ENCODE measurements around the gene GXYLT2.

Gene GXYLT2

GRCh38 chr3:72887705-72888545 lies at the start of gene GXYLT2 (continued):
- TF ChIP-seq ATF2 (tag by site-specific recombination; IDR thresholded peaks at IDR 0.05; ENCODE audit: low read depth) (no peak), ZEB2 (tag by site-specific recombination; IDR thresholded peaks at IDR 0.05) (0 out of 2 replicates have a peak, but pooled peaks have one; percentile 55), ZNF777 (tag by site-specific recombination; IDR thresholded peaks at IDR 0.05; ENCODE audit: borderline replicate concordance) (no peak), ZXDB (tag by site-specific recombination; IDR thresholded peaks at IDR 0.05) (0 out of 2 replicates have a peak, but pooled peaks have one; percentile 19), TSHZ1 (tag by site-specific recombination; IDR thresholded peaks at IDR 0.05; ENCODE audit: borderline replicate concordance) (no peak), ZNF529 (tag by site-specific recombination; IDR thresholded peaks at IDR 0.05; ENCODE audit: insufficient replicate concordance) (no peak), SP2 (tag by site-specific recombination; IDR thresholded peaks at IDR 0.05) (no peak), ZNF747 (tag by site-specific recombination; IDR thresholded peaks at IDR 0.05) (no peak), ELK4 (IDR thresholded peaks at IDR 0.05; ENCODE audit: borderline replicate concordance, low read depth, low read length) (no peak), ZNF398 (tag by site-specific recombination; IDR thresholded peaks at IDR 0.05) (no peak; the same call in 1 of the 2 replicates), ZNF214 (tag by site-specific recombination; IDR thresholded peaks at IDR 0.05; ENCODE audit: borderline replicate concordance) (no peak), SALL2 (tag by site-specific recombination; IDR thresholded peaks at IDR 0.05; ENCODE audit: borderline replicate concordance) (no peak), ZNF24 (tag by site-specific recombination; IDR thresholded peaks at IDR 0.05) (peak; percentile 100), ZNF148 (tag by site-specific recombination; IDR thresholded peaks at IDR 0.05; ENCODE audit: borderline replicate concordance) (no peak), ZBTB17 (tag by site-specific recombination; IDR thresholded peaks at IDR 0.05) (peak; percentile 89), FEZF1 (tag by site-specific recombination; IDR thresholded peaks at IDR 0.05) (no peak), ZNF558 (tag by site-specific recombination; IDR thresholded peaks at IDR 0.05) (no peak), TRIM28 (IDR thresholded peaks at IDR 0.05; ENCODE audit: borderline replicate concordance, low read length) (no peak), ZNF221 (tag by site-specific recombination; IDR thresholded peaks at IDR 0.05; ENCODE audit: borderline replicate concordance) (no peak), ZNF292 (tag by site-specific recombination; IDR thresholded peaks at IDR 0.05; ENCODE audit: borderline replicate concordance, low read depth) (no peak), YY1 (tag by site-specific recombination; IDR thresholded peaks at IDR 0.05) (no peak), ZNF324 (tag by site-specific recombination; IDR thresholded peaks at IDR 0.05) (peak; percentile 60; the same call in 1 of the 2 replicates), HOXC10 (CRISPR knock-in tag; IDR thresholded peaks at IDR 0.05) (no peak), ZNF239 (tag by site-specific recombination; IDR thresholded peaks at IDR 0.05) (no peak), ZNF514 (tag by site-specific recombination; IDR thresholded peaks at IDR 0.05) (no peak), ZNF335 (tag by site-specific recombination; conservative IDR thresholded peaks at IDR 0.05) (peak; percentile 94), ZNF10 (tag by site-specific recombination; IDR thresholded peaks at IDR 0.05) (no peak), ZNF561 (tag by site-specific recombination; IDR thresholded peaks at IDR 0.05; ENCODE audit: borderline replicate concordance) (no peak; the same call in 1 of the 2 replicates), KLF16 (tag by site-specific recombination; IDR thresholded peaks at IDR 0.05) (0 out of 2 replicates have a peak, but pooled peaks have one; percentile 43), ZNF223 (tag by site-specific recombination; IDR thresholded peaks at IDR 0.05) (0 out of 2 replicates have a peak, but pooled peaks have one; percentile 15)

Measured in HEK293 (cell line).